HepG2 (cell line): Measurements from ENCODE around the gene SYT9.

Experiments
- CBX2 ChIP-seq, 2 experiments: fragments of 200-600 bp in 1 of 2; sonication (generic); formaldehyde crosslinking in 1 of 2; IDR thresholded peaks; 2 replicates each; pipeline versions ENCODE4 v1.7.0 to v1.8.1; 2018 to 2022; ENCODE audit warnings: low read depth in 2 of 2, low read length in 1 of 2, mild to moderate bottlenecking in 1 of 2, missing genetic modification reagents in 1 of 2
- JUND ChIP-seq: sonication (generic); formaldehyde crosslinking; IDR thresholded peaks from 2 replicates; pipeline ENCODE4 v1.8.0; 2022; ENCODE audit warnings: mild to moderate bottlenecking, missing genetic modification reagents
- SNRNP70 ChIP-seq: fragments of 200-400 bp; formaldehyde crosslinking; IDR thresholded peaks from 2 replicates; pipeline ENCODE4 v1.6.1; 2017; ENCODE audit warnings: mild to moderate bottlenecking, low read depth, low read length, moderate library complexity
- TF ChIP-seq, protein P1 (sequence below), 2 experiments: IDR thresholded peaks; 2 replicates each; pipeline ENCODE4 v1.6.1; 2011 to 2012; ENCODE audit warnings: low read length in 2 of 2, borderline replicate concordance in 1 of 2, low read depth in 1 of 2, mild to moderate bottlenecking in 1 of 2, moderate library complexity in 1 of 2

DNA sequence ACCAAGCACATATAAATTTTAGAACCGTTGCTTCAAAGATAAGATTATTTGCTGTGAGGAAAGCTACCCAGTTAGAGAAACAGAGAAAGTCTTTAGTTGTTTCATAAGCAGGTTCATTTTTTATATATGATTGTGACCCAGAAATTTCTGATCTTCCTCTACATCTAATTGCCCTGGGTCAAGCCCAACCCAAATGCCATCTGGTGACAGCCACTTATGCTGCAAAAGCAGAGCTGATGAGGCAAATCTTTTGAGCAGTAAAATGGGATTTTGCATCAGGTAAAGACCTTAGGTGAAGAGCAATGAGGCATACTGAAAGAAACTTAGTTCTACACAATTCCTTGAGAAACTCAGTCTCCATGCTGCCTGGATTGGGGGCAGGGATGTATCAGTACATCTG is 28.0 kb downstream of the SYT9 start:
- TF ChIP-seq SNRNP70: no peak
- TF ChIP-seq JUND (CRISPR knock-in tag): no peak
- TF ChIP-seq, protein P1, sequence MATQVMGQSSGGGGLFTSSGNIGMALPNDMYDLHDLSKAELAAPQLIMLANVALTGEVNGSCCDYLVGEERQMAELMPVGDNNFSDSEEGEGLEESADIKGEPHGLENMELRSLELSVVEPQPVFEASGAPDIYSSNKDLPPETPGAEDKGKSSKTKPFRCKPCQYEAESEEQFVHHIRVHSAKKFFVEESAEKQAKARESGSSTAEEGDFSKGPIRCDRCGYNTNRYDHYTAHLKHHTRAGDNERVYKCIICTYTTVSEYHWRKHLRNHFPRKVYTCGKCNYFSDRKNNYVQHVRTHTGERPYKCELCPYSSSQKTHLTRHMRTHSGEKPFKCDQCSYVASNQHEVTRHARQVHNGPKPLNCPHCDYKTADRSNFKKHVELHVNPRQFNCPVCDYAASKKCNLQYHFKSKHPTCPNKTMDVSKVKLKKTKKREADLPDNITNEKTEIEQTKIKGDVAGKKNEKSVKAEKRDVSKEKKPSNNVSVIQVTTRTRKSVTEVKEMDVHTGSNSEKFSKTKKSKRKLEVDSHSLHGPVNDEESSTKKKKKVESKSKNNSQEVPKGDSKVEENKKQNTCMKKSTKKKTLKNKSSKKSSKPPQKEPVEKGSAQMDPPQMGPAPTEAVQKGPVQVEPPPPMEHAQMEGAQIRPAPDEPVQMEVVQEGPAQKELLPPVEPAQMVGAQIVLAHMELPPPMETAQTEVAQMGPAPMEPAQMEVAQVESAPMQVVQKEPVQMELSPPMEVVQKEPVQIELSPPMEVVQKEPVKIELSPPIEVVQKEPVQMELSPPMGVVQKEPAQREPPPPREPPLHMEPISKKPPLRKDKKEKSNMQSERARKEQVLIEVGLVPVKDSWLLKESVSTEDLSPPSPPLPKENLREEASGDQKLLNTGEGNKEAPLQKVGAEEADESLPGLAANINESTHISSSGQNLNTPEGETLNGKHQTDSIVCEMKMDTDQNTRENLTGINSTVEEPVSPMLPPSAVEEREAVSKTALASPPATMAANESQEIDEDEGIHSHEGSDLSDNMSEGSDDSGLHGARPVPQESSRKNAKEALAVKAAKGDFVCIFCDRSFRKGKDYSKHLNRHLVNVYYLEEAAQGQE (IDR thresholded peaks at IDR 0.05; ENCODE audit: borderline replicate concordance in 1 of 2, low read depth in 1 of 2, low read length in 2 of 2): no peak
- no peak for TF ChIP-seq CBX2 (IDR thresholded peaks at IDR 0.05; ENCODE audit: low read depth, low read length)
- TF ChIP-seq CBX2 (CRISPR knock-in tag; IDR thresholded peaks at IDR 0.05; ENCODE audit: low read depth): no peak
